ENCODE data around the gene NALCN.

Gene NALCN

GRCh38 chr13:101433895-101434294 is 17.6 kb upstream of the NALCN start:
- Histone ChIP-seq H3K36me3 (ENCODE audit: insufficient read depth) (no peaks in the 10 kb centered on the region), H3K79me2 (ENCODE audit: insufficient read depth, low read depth) (no peaks in the 10 kb centered on the region), H4K20me1 (ENCODE audit: insufficient read depth) (no peaks in the 10 kb centered on the region), H3K4me2 (no peak overlapping the region), H3K27ac (no peak overlapping the region), H3K9ac (no peak overlapping the region), H2AFZ (ENCODE audit: low read depth) (no peak overlapping the region), H3K4me3 (IDR thresholded peaks at IDR 0.05; ENCODE audit: insufficient read depth, low read depth, low read length) (no peak overlapping the region), H3K27me3 (ENCODE audit: insufficient read depth, low read depth) (no peaks in the 10 kb centered on the region), H3K4me1 (ENCODE audit: low read depth, poor library complexity, severe bottlenecking) (no peaks in the 10 kb centered on the region)
- TF ChIP-seq, protein P1, sequence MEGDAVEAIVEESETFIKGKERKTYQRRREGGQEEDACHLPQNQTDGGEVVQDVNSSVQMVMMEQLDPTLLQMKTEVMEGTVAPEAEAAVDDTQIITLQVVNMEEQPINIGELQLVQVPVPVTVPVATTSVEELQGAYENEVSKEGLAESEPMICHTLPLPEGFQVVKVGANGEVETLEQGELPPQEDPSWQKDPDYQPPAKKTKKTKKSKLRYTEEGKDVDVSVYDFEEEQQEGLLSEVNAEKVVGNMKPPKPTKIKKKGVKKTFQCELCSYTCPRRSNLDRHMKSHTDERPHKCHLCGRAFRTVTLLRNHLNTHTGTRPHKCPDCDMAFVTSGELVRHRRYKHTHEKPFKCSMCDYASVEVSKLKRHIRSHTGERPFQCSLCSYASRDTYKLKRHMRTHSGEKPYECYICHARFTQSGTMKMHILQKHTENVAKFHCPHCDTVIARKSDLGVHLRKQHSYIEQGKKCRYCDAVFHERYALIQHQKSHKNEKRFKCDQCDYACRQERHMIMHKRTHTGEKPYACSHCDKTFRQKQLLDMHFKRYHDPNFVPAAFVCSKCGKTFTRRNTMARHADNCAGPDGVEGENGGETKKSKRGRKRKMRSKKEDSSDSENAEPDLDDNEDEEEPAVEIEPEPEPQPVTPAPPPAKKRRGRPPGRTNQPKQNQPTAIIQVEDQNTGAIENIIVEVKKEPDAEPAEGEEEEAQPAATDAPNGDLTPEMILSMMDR (conservative IDR thresholded peaks at IDR 0.05; ENCODE audit: low read depth, low read length) = no peak

- TF ChIP-seq, protein P1 (conservative IDR thresholded peaks at IDR 0.05; ENCODE audit: low read depth, low read length) = no peak
- Histone ChIP-seq H3K36me3 (ENCODE audit: insufficient read depth) (no peaks in the 10 kb centered on the region), H3K4me1 (ENCODE audit: low read depth, poor library complexity, severe bottlenecking) (no peaks in the 10 kb centered on the region), H4K20me1 (ENCODE audit: insufficient read depth) (no peaks in the 10 kb centered on the region), H3K27me3 (ENCODE audit: insufficient read depth, low read depth) (no peaks in the 10 kb centered on the region), H3K9ac (no peak overlapping the region), H2AFZ (ENCODE audit: low read depth) (no peak overlapping the region), H3K79me2 (ENCODE audit: insufficient read depth, low read depth) (no peaks in the 10 kb centered on the region), H3K4me3 (IDR thresholded peaks at IDR 0.05; ENCODE audit: insufficient read depth, low read depth, low read length) (no peak overlapping the region), H3K27ac (no peak overlapping the region), H3K4me2 (no peak overlapping the region)
Observed at GRCh38 chr13:101429733-101430132, 13.4 kb upstream of the NALCN start.

- Histone ChIP-seq H3K27ac (no peak overlapping the region), H3K4me2 (no peak overlapping the region), H2AFZ (ENCODE audit: low read depth) (no peak overlapping the region), H3K27me3 (ENCODE audit: insufficient read depth, low read depth) (no peaks in the 10 kb centered on the region), H3K9ac (no peak overlapping the region), H3K4me1 (ENCODE audit: low read depth, poor library complexity, severe bottlenecking) (no peaks in the 10 kb centered on the region), H3K79me2 (ENCODE audit: insufficient read depth, low read depth) (no peaks in the 10 kb centered on the region), H4K20me1 (ENCODE audit: insufficient read depth) (no peaks in the 10 kb centered on the region), H3K36me3 (ENCODE audit: insufficient read depth) (no peaks in the 10 kb centered on the region), H3K4me3 (IDR thresholded peaks at IDR 0.05; ENCODE audit: insufficient read depth, low read depth, low read length) (no peak overlapping the region)
- TF ChIP-seq, protein P1 (conservative IDR thresholded peaks at IDR 0.05; ENCODE audit: low read depth, low read length) = no peak
Observed at GRCh38 chr13:101425623-101426022, 9.3 kb upstream of the NALCN start.

- H3K27ac ChIP-seq = no peak overlapping the region
- no peak overlapping the region for H3K4me2 ChIP-seq
- no peak overlapping the region for H3K9ac ChIP-seq
- no peaks in the 10 kb centered on the region for H3K79me2 ChIP-seq (ENCODE audit: insufficient read depth, low read depth)
- no peak overlapping the region for H2AFZ ChIP-seq (ENCODE audit: low read depth)
- no peaks in the 10 kb centered on the region for H3K27me3 ChIP-seq (ENCODE audit: insufficient read depth, low read depth)
- no peaks in the 10 kb centered on the region for H3K4me1 ChIP-seq (ENCODE audit: low read depth, poor library complexity, severe bottlenecking)
- no peak overlapping the region for H3K4me3 ChIP-seq (IDR thresholded peaks at IDR 0.05; ENCODE audit: insufficient read depth, low read depth, low read length)
- TF ChIP-seq, protein P1 (conservative IDR thresholded peaks at IDR 0.05; ENCODE audit: low read depth, low read length) = no peak
- H4K20me1 ChIP-seq (ENCODE audit: insufficient read depth) = no peaks in the 10 kb centered on the region
- H3K36me3 ChIP-seq (ENCODE audit: insufficient read depth) = no peaks in the 10 kb centered on the region
Observed at GRCh38 chr13:101425156-101425471, 8.8 kb upstream of the NALCN start.

Data from KMS-11 (cell line).